ENCODE measurements around the gene MYO5C. TPM values are rescaled to one million over a fixed set of nuclear protein-coding genes. Genes with fewer than 3 reads are reported as not detected.
"Not testable (repeated sequence)": the region's sequence is repeated elsewhere in the genome, so short reads cannot be mapped to it uniquely, and the experiment has no call there.

Gene MYO5C
- polyA plus RNA-seq, 3 donors from 2014 or later, result 0.19 TPM; not detected in 2

- peaks cover 0 to 6% (median 3%) of the 10 kb centered on the region in 3 donors for H3K27me3 Mint-ChIP-seq (ENCODE audit: low read depth in 3 of 3)
- no peaks in the 10 kb centered on the region for H3K9me3 Mint-ChIP-seq
- no peak overlapping the region for H3K4me3 Mint-ChIP-seq
- H3K27ac Mint-ChIP-seq, result peak overlapping the region in 2 of 6 donors; percentile 56 to 83
- no peaks in the 10 kb centered on the region for H3K36me3 Mint-ChIP-seq
- H3K4me1 Mint-ChIP-seq, result peaks cover 5 to 6% of the 10 kb centered on the region in 2 donors
- DNase-seq, result no peak
These were observed 39.7 kb downstream of the MYO5C start for GRCh38 chr15:52255935-52256334.

DNA sequence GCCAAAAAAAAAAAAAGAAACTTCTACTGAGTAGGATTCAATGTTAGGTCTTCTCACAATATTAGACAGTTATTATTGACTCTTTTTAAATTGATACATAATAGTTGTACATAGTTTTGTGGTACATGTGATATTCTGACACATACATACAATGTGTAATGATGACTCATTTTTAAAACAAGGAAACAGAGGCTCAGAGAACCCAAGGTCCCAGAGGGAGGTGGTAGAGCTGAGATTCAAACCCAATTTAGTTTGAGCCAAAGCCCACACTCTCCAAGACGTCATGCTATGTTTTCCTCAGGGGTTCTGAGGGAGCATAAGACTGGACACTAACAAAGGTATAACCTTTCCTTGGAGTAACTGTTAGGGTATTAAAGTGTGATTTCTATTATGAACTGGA is 40.6 kb downstream of the MYO5C start:
- Mint-ChIP-seq H3K27ac (no peak overlapping the region), H3K9me3 (no peaks in the 10 kb centered on the region), H3K4me3 (no peak overlapping the region), H3K27me3 (ENCODE audit: low read depth in 3 of 3) (peaks cover 0 to 6% (median 3%) of the 10 kb centered on the region in 3 donors), H3K4me1 (peaks cover 2 to 6% of the 10 kb centered on the region in 2 donors), H3K36me3 (no peaks in the 10 kb centered on the region)
- no peak for DNase-seq

DNA sequence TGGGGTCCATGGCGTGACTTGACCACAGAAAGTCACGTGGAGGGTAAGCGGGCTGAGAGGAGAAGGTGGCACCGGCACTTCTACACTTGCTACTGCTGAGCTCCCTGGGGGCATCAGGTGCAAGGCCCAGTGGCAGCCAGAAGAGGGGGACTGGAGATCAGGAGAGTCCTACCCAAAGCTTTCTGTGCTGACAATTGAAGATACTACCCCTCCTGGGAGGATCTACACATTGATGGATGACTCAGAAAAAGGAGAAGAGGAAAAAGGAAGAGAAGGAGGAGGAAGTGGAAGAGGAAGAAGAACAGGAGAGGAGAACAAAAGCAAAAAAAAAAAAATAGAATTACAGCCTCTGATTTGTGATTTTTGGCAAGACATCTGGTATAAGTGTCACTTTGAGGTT is 41.2 kb downstream of the MYO5C start:
- peaks cover 2 to 6% of the 10 kb centered on the region in 2 donors for H3K4me1 Mint-ChIP-seq
- peaks cover 0 to 6% (median 3%) of the 10 kb centered on the region in 3 donors for H3K27me3 Mint-ChIP-seq (ENCODE audit: low read depth in 3 of 3)
- H3K27ac Mint-ChIP-seq, result no peak overlapping the region
- DNase-seq, result no peak
- no peak overlapping the region for H3K4me3 Mint-ChIP-seq
- H3K9me3 Mint-ChIP-seq, result no peaks in the 10 kb centered on the region
- H3K36me3 Mint-ChIP-seq, result no peaks in the 10 kb centered on the region

DNA sequence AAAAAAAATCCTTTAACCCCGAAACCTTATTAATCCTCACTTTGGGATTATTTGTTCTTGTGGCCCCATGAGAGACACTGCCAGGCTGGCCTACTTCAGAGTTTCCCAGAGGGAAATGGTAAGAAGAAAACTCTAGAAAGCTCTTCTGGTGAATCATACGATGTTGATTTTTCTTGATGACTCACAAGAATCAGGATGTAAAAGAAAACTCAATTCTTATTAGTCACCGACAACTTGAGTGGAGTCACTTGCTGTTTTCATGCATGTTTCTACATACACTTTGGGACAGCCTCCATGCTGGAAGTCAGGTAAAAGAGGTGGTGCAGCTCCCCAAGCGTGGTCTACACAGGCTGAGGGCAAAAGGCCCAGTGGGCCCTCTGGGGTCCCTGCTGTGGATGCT is 42.8 kb downstream of the MYO5C start:
- DNase-seq, result no peak
- Mint-ChIP-seq H3K27me3 (ENCODE audit: low read depth in 3 of 3) (peaks cover 0 to 6% (median 5%) of the 10 kb centered on the region in 3 donors), H3K4me1 (peaks cover 2 to 6% of the 10 kb centered on the region in 2 donors), H3K27ac (no peak overlapping the region), H3K36me3 (no peaks in the 10 kb centered on the region), H3K4me3 (no peak overlapping the region), H3K9me3 (no peaks in the 10 kb centered on the region)

GRCh38 chr15:52251144-52251860 is 44.3 kb downstream of the MYO5C start:
- H3K36me3 Mint-ChIP-seq, result no peaks in the 10 kb centered on the region
- H3K4me3 Mint-ChIP-seq, result no peak overlapping the region
- DNase-seq, result no peak
- H3K27me3 Mint-ChIP-seq (ENCODE audit: low read depth in 3 of 3), result peaks cover 0 to 5% (median 3%) of the 10 kb centered on the region in 3 donors
- no peaks in the 10 kb centered on the region for H3K9me3 Mint-ChIP-seq
- H3K4me1 Mint-ChIP-seq, result peaks cover 0 to 2% of the 10 kb centered on the region in 2 donors
- H3K27ac Mint-ChIP-seq, result no peak overlapping the region

DNA sequence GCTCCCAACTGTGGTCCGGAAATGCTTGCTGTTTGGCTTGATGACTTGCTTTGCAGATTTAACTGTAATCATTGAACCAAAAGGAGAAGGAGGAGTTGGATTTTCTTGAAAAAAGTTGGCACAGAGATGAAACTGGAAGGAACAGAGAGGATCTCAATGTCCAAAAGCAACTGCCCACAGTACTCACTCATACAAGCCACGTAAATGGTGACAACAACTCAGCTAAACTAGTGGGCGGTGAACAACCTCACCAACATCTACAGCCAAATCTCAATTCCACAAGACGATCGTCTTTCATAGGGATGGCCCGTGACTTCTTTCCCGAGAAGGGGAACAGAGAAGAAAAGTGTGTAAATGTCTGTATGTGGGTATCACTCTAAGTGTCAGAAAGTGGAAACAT is 48.1 kb downstream of the MYO5C start:
- no peaks in the 10 kb centered on the region for H3K9me3 Mint-ChIP-seq
- no peaks in the 10 kb centered on the region for H3K36me3 Mint-ChIP-seq
- H3K27ac Mint-ChIP-seq, result no peak overlapping the region

DNA sequence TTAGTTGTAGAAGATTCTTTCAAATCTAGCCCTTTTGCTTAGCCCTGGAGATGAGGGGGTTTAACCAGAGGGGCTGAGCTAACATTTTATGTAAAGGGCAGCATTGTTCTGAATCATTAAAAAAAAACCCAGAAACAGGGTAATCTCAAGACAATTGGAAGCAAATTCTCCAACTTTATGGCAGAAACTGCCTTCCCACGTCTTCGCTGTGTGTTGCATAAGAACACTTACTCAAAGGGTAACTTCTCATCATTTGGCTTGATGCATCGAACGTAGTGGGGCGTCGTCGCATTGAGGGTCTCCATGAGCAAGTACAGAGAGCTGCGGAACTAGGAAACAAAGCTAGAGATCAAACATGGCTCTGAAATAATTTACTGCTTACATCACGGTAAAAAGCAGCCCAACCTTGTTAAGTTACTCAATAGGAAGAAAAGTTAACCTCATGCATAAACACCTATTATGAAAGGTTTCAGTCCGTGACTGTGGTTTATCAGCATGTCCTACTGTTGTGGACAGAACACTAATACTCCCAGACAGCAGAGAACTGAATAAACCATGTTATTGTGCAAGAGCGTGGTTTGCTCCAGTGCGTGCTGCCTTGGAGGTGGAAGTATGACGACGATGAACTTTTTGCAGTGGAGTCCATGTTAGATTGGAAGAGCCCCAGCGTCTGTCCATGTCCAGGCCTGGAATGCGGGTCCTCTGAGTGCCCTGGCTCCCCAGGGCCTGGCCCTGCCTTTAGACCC is 48.7 kb downstream of the MYO5C start:
- H3K9me3 Mint-ChIP-seq, result no peaks in the 10 kb centered on the region
- H3K4me1 Mint-ChIP-seq, result no peaks in the 10 kb centered on the region
- no peak overlapping the region for H3K4me3 Mint-ChIP-seq
- H3K27me3 Mint-ChIP-seq (ENCODE audit: low read depth in 3 of 3), result peaks cover 0 to 3% (median 2%) of the 10 kb centered on the region in 3 donors
- DNase-seq, result no peak
- no peak overlapping the region for H3K27ac Mint-ChIP-seq
- H3K36me3 Mint-ChIP-seq, result no peaks in the 10 kb centered on the region

More for the DNA sequence above, 48.1 kb downstream of the MYO5C start:
- H3K4me3 Mint-ChIP-seq, result no peak overlapping the region
- no peaks in the 10 kb centered on the region for H3K4me1 Mint-ChIP-seq
- H3K27me3 Mint-ChIP-seq (ENCODE audit: low read depth in 3 of 3), result peaks cover 0 to 3% (median 2%) of the 10 kb centered on the region in 3 donors
- no peak for DNase-seq

DNA sequence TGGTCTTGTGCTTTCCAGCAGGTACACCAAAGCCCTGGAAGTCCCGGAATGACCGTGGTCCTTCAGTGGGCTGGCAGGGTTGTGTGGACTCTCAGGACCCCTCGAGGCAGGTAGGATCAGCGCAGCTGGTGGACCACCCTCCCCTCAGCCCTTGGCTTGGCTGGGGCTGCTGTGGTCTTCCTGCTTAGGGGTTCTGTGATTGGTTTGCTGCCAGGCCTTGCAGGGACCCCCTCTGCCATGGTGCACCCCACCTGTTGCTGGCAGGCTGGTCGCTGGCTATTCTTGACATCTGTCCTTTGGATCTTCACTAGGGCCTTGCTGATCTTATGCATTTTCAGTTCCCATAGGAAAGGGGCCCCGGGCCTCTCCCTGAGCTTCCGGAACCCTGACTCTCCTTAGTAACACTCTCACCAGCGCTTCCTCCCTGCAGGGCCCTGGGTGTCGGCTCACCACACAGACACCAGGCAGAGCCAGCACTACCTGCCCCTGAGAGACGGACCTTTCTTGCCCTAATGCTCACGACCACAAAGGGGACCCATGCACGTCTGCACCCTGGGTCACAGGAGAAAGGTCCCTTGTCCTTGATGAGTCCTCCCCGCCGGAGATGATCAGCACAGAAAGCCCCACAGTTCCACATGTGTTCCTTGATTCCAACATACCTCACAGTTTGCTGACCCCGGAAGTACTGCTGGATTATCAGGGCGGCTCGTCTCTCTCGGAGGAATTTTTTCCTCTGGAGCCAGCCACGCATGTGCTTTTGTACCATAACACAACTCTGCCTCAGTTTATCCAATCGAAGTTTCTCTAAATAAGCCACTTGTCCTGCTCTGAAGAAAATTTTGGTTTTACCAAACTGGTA is 51.7 kb downstream of the MYO5C start:
- Mint-ChIP-seq H3K36me3 (no peaks in the 10 kb centered on the region), H3K27ac (no peak overlapping the region), H3K4me1 (peaks cover 0 to 3% of the 10 kb centered on the region in 2 donors), H3K27me3 (ENCODE audit: low read depth in 3 of 3) (peaks cover 0 to 3% (median 2%) of the 10 kb centered on the region in 3 donors), H3K4me3 (no peak overlapping the region), H3K9me3 (no peaks in the 10 kb centered on the region)
- DNase-seq, result no peak

GRCh38 chr15:52243286-52243685 is 52.3 kb downstream of the MYO5C start:
- Mint-ChIP-seq H3K36me3 (no peaks in the 10 kb centered on the region), H3K4me3 (no peak overlapping the region)

GRCh38 chr15:52241489-52241888 is 54.1 kb downstream of the MYO5C start:
- Mint-ChIP-seq H3K27me3 (ENCODE audit: low read depth in 3 of 3) (peaks cover 0 to 2% (median 2%) of the 10 kb centered on the region in 3 donors), H3K4me1 (peaks cover 0 to 3% of the 10 kb centered on the region in 2 donors), H3K9me3 (no peaks in the 10 kb centered on the region), H3K27ac (no peak overlapping the region), H3K4me3 (no peak overlapping the region), H3K36me3 (no peaks in the 10 kb centered on the region)
- no peak for DNase-seq

More at GRCh38 chr15:52243286-52243685, 52.3 kb downstream of the MYO5C start:
- Mint-ChIP-seq H3K27ac (peak overlapping the region in 1 of 6 donors; percentile 30), H3K4me1 (peaks cover 0 to 3% of the 10 kb centered on the region in 2 donors), H3K27me3 (ENCODE audit: low read depth in 3 of 3) (peaks cover 0 to 2% (median 2%) of the 10 kb centered on the region in 3 donors), H3K9me3 (no peaks in the 10 kb centered on the region)
- no peak for DNase-seq

DNA sequence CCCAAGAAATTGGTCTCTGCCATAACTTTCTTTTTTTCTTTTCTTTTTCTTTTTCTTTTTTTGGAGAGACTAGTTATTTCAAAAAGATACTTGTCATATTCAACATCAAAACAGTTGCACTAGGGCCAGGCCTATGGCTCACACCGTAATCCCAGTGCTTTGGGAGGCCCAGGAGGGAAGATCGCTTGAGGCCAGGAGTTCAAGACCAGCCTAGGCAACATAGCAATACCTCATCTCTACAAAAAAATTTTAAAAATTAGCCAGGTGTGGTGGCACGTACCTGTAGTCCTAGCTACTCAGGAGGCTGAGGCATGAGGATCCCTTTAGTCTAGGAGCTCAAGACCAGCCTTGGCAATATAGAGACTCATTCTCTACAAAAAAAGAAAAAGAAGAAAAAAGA is 55.4 kb downstream of the MYO5C start:
- DNase-seq, result no peak
- no peaks in the 10 kb centered on the region for H3K9me3 Mint-ChIP-seq
- H3K4me3 Mint-ChIP-seq, result no peak overlapping the region
- peaks cover 0 to 4% of the 10 kb centered on the region in 2 donors for H3K4me1 Mint-ChIP-seq
- no peaks in the 10 kb centered on the region for H3K36me3 Mint-ChIP-seq
- no peak overlapping the region for H3K27ac Mint-ChIP-seq
- H3K27me3 Mint-ChIP-seq (ENCODE audit: low read depth in 3 of 3), result peaks cover 0 to 2% (median 0%) of the 10 kb centered on the region in 3 donors

DNA sequence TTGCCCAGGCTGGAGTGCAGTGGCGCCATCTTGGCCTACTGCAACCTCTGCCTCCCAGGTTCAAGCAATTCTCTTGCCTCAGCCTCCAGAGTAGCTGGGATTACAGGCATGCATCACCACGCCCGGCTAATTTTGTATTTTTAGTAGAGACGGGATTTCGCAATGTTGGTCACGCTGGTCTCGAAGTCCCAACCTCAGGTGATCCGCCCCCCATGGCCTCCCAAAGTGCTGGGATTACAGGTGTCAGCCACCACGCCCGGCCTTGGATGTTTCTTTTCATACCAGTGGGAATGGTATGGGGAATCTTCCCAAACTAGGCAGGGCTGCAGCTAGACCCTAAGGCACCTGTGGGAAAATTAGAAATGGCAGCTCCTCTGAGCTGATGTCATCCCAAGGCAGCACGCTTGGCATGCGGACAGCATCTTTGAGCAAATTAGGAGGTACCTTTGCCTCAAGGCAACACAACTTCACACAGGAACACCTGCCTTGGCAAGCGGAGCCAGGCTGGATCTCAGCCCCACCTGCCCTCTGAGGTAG is 56.5 kb downstream of the MYO5C start:
- H3K4me3 Mint-ChIP-seq; H3K9me3 Mint-ChIP-seq; H3K4me1 Mint-ChIP-seq; DNase-seq; H3K27me3 Mint-ChIP-seq (ENCODE audit: low read depth in 3 of 3); H3K27ac Mint-ChIP-seq; H3K36me3 Mint-ChIP-seq: not testable (repeated sequence)

DNA sequence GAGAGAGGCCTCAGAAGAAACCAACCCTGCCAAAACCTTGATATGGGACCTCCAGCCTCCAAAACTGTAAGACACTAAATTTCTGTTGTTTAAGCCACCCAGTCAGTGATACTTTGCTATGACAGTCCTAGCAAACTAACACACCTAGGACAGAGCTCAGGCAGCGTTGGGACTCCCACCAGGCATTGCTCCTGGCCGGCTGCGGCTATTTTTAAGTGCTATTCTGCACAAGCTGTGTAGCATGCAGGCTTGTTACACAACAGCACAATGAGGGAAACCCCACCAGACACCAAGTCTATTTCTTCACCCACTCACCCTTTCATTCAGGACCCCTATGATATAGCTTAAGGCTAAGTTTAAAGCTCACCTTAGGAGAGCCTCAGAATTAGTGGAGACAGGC is 57.5 kb downstream of the MYO5C start:
- Mint-ChIP-seq H3K27ac (no peak overlapping the region), H3K4me1 (peaks cover 0 to 4% of the 10 kb centered on the region in 2 donors), H3K4me3 (no peak overlapping the region), H3K36me3 (no peaks in the 10 kb centered on the region), H3K27me3 (ENCODE audit: low read depth in 3 of 3) (peaks cover 0 to 3% (median 0%) of the 10 kb centered on the region in 3 donors), H3K9me3 (no peaks in the 10 kb centered on the region)
- no peak for DNase-seq
